Spinal cord (tissue), 10 donors: ENCODE measurements around the gene NRM. TPM values are rescaled to one million over a fixed set of nuclear protein-coding genes. Genes with fewer than 3 reads are reported as not detected.
"Not testable (repeated sequence)": the region's sequence is repeated elsewhere in the genome, so short reads cannot be mapped to it uniquely, and the experiment has no call there.

Experiments used
- DNase-seq, 6 donors: peaks; one replicate each; pipeline versions ENCODE4 v3.0.0 to v3.0.0-alpha.2; 2013 to 2015; ENCODE audit warnings: low spot score in 6 of 6, low read depth in 4 of 6
- H3K27ac ChIP-seq: one replicate; pipeline ENCODE4 v1.5.1; 2013; ENCODE audit warnings: low read depth, low read length, control low read depth
- H3K27me3 ChIP-seq: one replicate; pipeline ENCODE4 v1.6.1; 2013; ENCODE audit warnings: low read length; ENCODE audit not compliant: control insufficient read depth, insufficient read depth
- H3K36me3 ChIP-seq: one replicate; pipeline ENCODE4 v1.6.1; 2013; ENCODE audit warnings: low read length; ENCODE audit not compliant: control insufficient read depth, insufficient read depth
- H3K4me1 ChIP-seq: one replicate; pipeline ENCODE4 v1.6.1; 2013; ENCODE audit warnings: low read length; ENCODE audit not compliant: control insufficient read depth, insufficient read depth
- H3K4me3 ChIP-seq: one replicate; pipeline ENCODE4 v1.5.1; 2013; ENCODE audit warnings: low read depth, low read length, control low read depth
- H3K9me3 ChIP-seq: one replicate; pipeline ENCODE4 v1.6.1; 2013; ENCODE audit warnings: low read length; ENCODE audit not compliant: control insufficient read depth, insufficient read depth
- WGBS: methylation state at CpG from one replicate; pipeline ENCODE4 v1.1.5; 2013; ENCODE audit warnings: missing lambda C conversion rate; ENCODE audit not compliant: insufficient coverage; 5-methylcytosine and 5-hydroxymethylcytosine counted together
- polyA plus RNA-seq, 2 donors: library from polyadenylated mRNA; unstranded; fragments of 120-200 nt; gene quantifications; one replicate each; pipeline ENCODE4 v1.2.1, GENCODE V29; 2013; ENCODE audit not compliant: insufficient read length in 2 of 2
- total RNA-seq, 2 donors: library from RNA; depleted of rRNA in 1 of 2; stranded (reverse); fragments of 120-200 nt in 1 of 2; fragments of >200 nt in 1 of 2; gene quantifications; one replicate each; pipeline versions ENCODE4 v1.2.3 to v1.2.4, GENCODE V29; 2013 to 2014
- donor health status: healthy.

The NRM gene
- total and polyA plus RNA-seq, 4 donors = 1.9 to 23.6 (median 13.5) TPM

DNA sequence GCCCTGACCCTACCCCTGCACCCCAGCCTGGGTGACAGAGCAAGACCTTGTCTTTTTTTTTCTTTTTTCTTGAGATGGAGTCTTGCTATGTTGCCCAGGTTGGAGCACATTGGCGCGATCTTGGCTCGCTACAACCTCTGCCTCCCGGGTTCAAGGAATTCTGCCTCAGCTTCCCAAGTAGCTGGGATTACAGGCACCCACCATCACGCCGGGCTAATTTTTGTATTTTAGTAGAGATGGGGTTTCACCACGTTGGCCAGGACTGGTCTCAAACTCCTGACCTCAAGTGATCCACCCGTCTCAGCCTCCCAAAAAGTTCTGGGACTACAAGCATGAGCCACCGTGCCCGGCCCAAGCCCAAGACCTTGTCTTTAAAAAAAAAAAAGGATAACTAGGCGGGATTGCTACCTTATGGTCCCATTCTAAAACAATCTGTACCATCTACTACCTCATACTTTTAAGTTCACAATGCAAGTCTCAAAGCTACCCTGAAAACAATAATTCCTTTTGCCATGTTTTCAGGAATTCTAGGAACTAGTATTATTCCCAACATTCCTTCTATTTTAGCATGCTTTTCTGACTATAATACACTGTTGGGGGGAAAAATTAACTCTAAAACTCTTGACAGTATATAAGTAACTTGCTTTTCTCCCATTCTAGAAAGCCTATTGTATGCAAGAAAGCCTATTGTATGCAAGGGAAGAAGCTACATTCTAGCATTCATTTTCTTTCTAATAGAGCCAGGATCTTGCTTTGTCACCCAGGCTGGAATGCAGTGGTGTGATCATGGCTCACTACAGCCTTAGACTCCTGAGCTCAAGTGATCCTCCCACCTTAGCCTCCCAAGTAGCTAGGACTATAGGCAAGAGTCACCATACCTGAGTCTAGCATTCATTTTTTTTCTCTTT, 36.0 kb upstream of the NRM start:
- H3K36me3 ChIP-seq = peaks cover 84% of the 10 kb centered on the region
- no peaks in the 10 kb centered on the region for H3K9me3 ChIP-seq
- 78% methylated on average over 8 of the region's 11 CpGs for WGBS
- H3K4me1 ChIP-seq = peaks cover 31% of the 10 kb centered on the region
- no peaks in the 10 kb centered on the region for H3K27me3 ChIP-seq
- no peak overlapping the region for H3K27ac ChIP-seq
- H3K4me3 ChIP-seq = no peak overlapping the region
- DNase-seq = no peak

DNA sequence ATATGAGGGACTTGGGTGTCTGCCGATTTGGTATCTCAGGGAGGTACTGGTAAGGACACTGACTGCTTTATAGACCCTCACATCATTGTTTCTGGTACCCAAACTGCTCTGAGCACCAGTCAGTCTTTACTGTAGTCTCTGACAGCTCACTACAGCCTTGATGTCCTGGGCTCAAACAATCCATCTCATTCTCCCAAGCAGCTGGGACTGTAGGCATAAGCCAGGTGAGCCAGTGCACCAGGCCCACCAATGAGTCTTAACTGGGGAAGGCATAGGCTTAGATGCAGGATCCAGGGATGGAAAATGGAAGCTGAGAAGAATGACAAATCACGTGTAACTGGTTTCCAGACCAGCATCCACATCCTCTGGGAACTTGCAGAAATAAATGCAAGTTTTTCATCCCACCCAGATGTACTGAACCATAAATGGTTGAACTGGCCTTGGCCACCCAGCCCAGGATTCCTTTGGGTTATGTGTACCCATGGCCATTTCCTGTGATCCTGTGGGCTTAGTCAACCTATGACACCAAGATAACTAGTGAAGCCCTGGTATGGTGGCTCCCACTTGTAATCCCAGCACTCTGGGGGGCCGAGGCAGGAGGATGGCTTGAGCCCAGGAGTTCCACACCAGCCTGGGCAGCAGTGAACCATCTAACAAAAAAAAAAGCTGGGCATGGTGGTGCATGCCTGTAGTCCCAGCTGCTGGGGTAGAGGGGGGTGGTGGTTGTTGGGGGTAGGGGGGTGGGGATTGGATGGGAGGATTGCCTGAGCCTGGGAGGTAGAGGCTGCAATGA, 35.1 kb upstream of the NRM start:
- H3K36me3 ChIP-seq = peaks cover 79% of the 10 kb centered on the region
- H3K4me3 ChIP-seq = no peak overlapping the region
- DNase-seq = peak in 1 of 6 donors; percentile 28
- H3K4me1 ChIP-seq = peaks cover 33% of the 10 kb centered on the region
- H3K9me3 ChIP-seq = no peaks in the 10 kb centered on the region
- H3K27me3 ChIP-seq = no peaks in the 10 kb centered on the region
- H3K27ac ChIP-seq = no peak overlapping the region
- WGBS = 35% methylated on average over 2 of the region's 3 CpGs

DNA sequence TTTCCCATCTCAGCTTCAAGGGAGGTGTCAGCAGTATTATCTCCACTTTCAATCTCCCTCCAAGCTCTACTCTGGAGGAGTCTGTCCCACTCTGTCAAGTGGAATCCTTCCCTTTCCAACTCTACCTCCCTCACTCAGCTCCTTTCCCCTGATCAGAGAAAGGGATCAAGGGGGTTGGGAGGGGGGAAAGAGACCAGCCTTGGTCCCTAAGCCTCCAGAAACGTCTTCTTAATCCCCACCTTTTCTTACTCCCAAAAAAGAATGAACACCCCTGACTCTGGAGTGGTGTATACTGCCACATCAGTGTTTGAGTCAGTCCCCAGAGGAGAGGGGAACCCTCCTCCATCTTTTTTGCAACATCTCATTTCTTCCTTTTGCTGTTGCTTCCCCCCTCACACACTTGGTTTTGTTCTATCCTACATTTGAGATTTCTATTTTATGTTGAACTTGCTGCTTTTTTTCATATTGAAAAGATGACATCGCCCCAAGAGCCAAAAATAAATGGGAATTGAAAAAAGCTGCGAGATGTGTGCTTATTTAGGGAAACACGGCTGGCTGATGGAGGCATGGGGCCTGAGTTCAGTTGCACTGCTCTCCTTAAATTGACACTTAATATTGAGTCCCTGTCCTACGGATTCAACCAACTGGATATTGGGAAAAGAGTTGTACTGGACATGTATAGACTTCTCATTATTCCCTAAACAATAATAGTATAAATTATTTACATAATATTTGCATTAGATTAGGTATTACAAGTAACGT, 34.3 kb upstream of the NRM start:
- 0% methylated on average over 2 of the region's 6 CpGs for WGBS

DNA sequence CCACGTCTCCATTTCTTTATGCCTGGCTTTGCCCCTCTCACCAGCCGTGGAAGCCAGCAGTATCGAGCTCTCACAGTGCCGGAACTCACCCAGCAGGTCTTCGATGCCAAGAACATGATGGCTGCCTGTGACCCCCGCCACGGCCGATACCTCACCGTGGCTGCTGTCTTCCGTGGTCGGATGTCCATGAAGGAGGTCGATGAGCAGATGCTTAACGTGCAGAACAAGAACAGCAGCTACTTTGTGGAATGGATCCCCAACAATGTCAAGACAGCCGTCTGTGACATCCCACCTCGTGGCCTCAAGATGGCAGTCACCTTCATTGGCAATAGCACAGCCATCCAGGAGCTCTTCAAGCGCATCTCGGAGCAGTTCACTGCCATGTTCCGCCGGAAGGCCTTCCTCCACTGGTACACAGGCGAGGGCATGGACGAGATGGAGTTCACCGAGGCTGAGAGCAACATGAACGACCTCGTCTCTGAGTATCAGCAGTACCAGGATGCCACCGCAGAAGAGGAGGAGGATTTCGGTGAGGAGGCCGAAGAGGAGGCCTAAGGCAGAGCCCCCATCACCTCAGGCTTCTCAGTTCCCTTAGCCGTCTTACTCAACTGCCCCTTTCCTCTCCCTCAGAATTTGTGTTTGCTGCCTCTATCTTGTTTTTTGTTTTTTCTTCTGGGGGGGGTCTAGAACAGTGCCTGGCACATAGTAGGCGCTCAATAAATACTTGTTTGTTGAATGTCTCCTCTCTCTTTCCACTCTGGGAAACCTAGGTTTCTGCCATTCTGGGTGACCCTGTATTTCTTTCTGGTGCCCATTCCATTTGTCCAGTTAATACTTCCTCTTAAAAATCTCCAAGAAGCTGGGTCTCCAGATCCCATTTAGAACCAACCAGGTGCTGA, 33.3 kb upstream of the NRM start:
- H3K27me3 ChIP-seq, H3K4me3 ChIP-seq, DNase-seq, H3K27ac ChIP-seq, H3K9me3 ChIP-seq: not testable (repeated sequence)
- Histone ChIP-seq H3K4me1 (peaks cover 25% of the 10 kb centered on the region), H3K36me3 (peaks cover 64% of the 10 kb centered on the region)
- WGBS = 73% methylated on average over 11 of the region's 29 CpGs

More for the DNA sequence above, 34.3 kb upstream of the NRM start:
- H3K27ac ChIP-seq = no peak overlapping the region
- peaks cover 71% of the 10 kb centered on the region for H3K36me3 ChIP-seq
- peak in 1 of 6 donors; percentile 14 for DNase-seq
- H3K4me1 ChIP-seq = peaks cover 25% of the 10 kb centered on the region
- no peaks in the 10 kb centered on the region for H3K27me3 ChIP-seq
- H3K4me3 ChIP-seq = no peak overlapping the region
- no peaks in the 10 kb centered on the region for H3K9me3 ChIP-seq

DNA sequence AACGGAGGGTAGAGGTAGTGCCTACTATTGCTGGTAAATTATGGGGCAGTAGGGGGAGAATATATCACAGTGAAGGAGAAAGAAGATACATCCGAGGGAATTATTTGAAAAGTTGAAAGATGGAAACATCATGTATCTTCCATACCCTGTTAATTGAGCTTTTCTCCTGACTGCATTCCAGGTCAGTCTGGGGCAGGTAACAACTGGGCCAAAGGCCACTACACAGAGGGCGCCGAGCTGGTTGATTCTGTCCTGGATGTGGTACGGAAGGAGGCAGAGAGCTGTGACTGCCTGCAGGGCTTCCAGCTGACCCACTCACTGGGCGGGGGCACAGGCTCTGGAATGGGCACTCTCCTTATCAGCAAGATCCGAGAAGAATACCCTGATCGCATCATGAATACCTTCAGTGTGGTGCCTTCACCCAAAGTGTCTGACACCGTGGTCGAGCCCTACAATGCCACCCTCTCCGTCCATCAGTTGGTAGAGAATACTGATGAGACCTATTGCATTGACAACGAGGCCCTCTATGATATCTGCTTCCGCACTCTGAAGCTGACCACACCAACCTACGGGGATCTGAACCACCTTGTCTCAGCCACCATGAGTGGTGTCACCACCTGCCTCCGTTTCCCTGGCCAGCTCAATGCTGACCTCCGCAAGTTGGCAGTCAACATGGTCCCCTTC, 32.5 kb upstream of the NRM start:
- peaks cover 30% of the 10 kb centered on the region for H3K4me1 ChIP-seq
- H3K36me3 ChIP-seq = peaks cover 57% of the 10 kb centered on the region
- H3K27me3 ChIP-seq, H3K27ac ChIP-seq, H3K9me3 ChIP-seq, H3K4me3 ChIP-seq, DNase-seq: not testable (repeated sequence)
- 75% methylated on average over 14 of the region's 16 CpGs for WGBS

- WGBS = 11% methylated on average over 27 of the region's 27 CpGs
- H3K4me1 ChIP-seq = peaks cover 36% of the 10 kb centered on the region
- H3K27me3 ChIP-seq = no peaks in the 10 kb centered on the region
- H3K36me3 ChIP-seq = peaks cover 50% of the 10 kb centered on the region
- no peaks in the 10 kb centered on the region for H3K9me3 ChIP-seq
- peak overlapping the region; percentile 52 for H3K27ac ChIP-seq
- peak overlapping the region; percentile 82 for H3K4me3 ChIP-seq
- DNase-seq = peak in 3 of 6 donors; percentile 64 to 91 (median 91)
Observed at GRCh38 chr6:30722280-30723112, 31.7 kb upstream of the NRM start.

DNA sequence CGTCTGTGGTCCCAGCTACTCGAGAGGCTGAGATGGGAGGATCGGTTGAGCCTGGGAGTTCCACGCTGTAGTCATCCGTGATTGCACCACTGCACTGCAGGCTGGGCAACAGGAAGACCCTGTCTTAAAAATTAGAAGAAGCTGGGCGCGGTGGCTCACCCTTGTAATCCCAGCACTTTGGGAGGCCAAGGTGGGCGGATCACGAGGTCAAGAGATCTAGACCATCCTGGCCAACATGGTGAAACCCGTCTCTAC, 31.2 kb upstream of the NRM start:
- WGBS = 12% methylated on average over 9 of the region's 10 CpGs
- H3K9me3 ChIP-seq, H3K27me3 ChIP-seq: not testable (repeated sequence)
- Histone ChIP-seq H3K4me3 (peak overlapping the region; percentile 82), H3K36me3 (peaks cover 45% of the 10 kb centered on the region), H3K27ac (peak overlapping the region; percentile 93), H3K4me1 (peaks cover 36% of the 10 kb centered on the region)
- peak in 1 of 6 donors; percentile 39 for DNase-seq
